Peyer's patch (tissue), 4 donors: Measurements from ENCODE around the gene XPNPEP1.

Source experiments
- POLR2A ChIP-seq, 2 donors: fragments of 450-650 bp; IDR thresholded peaks; one replicate each; pipeline ENCODE4 v1.5.1; 2017; ENCODE audit warnings: antibody characterized with exemption in 2 of 2, mild to moderate bottlenecking in 2 of 2, moderate library complexity in 2 of 2
- TF ChIP-seq, protein P1 (sequence below), 6 experiments: fragments of 450-650 bp in 4 of 6; fragments of 200-600 bp in 2 of 6; sonication (generic) in 1 of 6; IDR thresholded peaks; one replicate each; pipeline ENCODE4 v1.5.1; 2017 to 2019; ENCODE audit warnings: antibody characterized with exemption in 6 of 6, mild to moderate bottlenecking in 3 of 6, moderate library complexity in 1 of 6

- TF ChIP-seq, protein P1, sequence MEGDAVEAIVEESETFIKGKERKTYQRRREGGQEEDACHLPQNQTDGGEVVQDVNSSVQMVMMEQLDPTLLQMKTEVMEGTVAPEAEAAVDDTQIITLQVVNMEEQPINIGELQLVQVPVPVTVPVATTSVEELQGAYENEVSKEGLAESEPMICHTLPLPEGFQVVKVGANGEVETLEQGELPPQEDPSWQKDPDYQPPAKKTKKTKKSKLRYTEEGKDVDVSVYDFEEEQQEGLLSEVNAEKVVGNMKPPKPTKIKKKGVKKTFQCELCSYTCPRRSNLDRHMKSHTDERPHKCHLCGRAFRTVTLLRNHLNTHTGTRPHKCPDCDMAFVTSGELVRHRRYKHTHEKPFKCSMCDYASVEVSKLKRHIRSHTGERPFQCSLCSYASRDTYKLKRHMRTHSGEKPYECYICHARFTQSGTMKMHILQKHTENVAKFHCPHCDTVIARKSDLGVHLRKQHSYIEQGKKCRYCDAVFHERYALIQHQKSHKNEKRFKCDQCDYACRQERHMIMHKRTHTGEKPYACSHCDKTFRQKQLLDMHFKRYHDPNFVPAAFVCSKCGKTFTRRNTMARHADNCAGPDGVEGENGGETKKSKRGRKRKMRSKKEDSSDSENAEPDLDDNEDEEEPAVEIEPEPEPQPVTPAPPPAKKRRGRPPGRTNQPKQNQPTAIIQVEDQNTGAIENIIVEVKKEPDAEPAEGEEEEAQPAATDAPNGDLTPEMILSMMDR (IDR thresholded peaks at IDR 0.05): no peak
- no peak for TF ChIP-seq POLR2A (IDR thresholded peaks at IDR 0.05)
Observed at GRCh38 chr10:109953766-109954165, 30.5 kb upstream of the XPNPEP1 start.
